GM10266 (cell line): ENCODE measurements around the gene TBC1D24.
"Not testable (repeated sequence)": the region's sequence is repeated elsewhere in the genome, so short reads cannot be mapped to it uniquely, and the experiment has no call there.

ENCODE experiments used
- DNase-seq: peaks from one replicate; pipeline ENCODE4 v3.0.0; 2012; ENCODE audit errors: extremely low spot score
- TF ChIP-seq, protein P1 (sequence below): IDR thresholded peaks from 2 replicates; pipeline ENCODE4 v1.5.1; 2012; ENCODE audit warnings: mild to moderate bottlenecking, low read depth; ENCODE audit not compliant: control insufficient read depth, insufficient read depth; ENCODE audit errors: missing control alignments

TBC1D24 gene

DNA sequence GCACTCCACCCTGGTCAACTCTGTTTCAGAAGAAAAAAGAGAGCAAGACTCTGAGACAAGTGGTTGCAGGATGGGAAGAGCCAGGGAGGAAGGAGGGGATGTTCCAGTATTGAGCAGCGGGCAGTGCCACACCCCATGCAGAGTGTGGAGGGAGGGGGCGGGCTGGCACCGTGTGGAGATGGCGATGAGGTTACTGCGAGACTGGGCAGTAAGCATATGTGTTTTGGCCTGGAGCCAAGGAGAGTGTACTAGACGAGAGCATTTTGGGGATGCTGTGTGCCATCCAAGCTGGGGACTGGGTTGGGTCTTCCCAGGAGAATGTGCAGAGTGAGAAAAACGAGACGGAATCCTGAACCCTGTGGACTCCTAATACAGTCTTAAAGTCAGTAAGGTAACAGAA is 3.4 kb downstream of the TBC1D24 start:
- no peak for DNase-seq
- TF ChIP-seq, protein P1, sequence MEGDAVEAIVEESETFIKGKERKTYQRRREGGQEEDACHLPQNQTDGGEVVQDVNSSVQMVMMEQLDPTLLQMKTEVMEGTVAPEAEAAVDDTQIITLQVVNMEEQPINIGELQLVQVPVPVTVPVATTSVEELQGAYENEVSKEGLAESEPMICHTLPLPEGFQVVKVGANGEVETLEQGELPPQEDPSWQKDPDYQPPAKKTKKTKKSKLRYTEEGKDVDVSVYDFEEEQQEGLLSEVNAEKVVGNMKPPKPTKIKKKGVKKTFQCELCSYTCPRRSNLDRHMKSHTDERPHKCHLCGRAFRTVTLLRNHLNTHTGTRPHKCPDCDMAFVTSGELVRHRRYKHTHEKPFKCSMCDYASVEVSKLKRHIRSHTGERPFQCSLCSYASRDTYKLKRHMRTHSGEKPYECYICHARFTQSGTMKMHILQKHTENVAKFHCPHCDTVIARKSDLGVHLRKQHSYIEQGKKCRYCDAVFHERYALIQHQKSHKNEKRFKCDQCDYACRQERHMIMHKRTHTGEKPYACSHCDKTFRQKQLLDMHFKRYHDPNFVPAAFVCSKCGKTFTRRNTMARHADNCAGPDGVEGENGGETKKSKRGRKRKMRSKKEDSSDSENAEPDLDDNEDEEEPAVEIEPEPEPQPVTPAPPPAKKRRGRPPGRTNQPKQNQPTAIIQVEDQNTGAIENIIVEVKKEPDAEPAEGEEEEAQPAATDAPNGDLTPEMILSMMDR, result no peak

DNA sequence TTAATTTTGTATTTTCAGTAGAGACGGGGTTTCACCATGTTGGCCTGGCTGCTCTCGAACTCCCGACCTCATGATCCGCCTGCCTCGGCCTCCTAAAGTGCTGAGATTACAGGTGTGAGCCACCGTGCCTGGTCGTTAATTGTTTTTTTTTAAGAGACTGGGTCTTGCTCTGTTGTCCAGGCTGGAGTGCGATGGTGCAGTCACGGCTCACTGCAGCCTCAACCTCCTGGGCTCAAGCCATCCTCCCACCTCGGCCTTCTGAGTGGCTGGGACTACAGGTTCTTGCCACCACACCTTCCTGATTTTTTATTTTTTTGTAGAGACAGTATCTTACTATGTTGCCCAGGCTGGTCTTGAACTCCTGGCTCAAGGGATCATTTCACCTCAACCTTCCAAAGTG is 5.1 kb downstream of the TBC1D24 start:
- not testable (repeated sequence) for DNase-seq

DNA sequence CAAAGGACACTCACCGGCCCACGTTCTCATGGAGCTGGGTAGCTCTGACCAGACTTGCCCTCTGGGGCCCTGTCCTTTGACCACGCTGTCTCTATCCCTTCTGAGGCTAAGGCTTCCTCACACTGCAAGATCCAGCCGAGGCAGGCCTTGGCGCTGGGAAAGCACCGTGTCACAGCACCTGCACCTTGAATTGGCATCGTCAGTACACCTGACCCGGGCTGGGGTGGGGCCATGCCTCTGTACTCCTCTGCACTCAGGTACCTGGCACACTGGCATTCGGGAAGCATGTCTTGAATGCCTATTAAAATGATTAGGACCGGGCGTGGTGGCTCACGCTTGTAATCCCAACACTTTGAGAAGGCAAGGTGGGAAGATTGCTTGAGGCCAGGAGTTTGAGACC is 6.0 kb downstream of the TBC1D24 start:
- no peak for DNase-seq
- TF ChIP-seq, protein P1, result no peak

DNA sequence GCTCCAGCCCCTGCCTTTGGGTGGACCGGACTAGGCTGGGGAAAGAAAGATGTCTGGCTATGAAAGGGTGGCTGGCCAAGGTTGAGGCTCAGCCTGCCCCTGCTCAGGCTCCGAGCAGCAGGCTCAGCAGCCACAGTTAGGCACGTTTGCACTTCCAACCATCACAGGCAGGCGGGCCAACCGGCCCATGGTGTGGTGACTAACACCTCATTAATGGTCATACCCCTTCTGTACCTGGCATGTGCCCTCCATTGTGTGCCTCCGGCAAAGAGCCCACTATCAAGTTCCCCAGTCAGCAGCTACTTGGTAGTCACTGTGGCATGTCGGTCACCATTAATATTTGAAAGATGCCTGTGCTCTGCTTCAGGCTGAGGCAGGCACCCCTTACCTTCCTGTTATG is 6.7 kb downstream of the TBC1D24 start:
- no peak for DNase-seq
- TF ChIP-seq, protein P1, result no peak

DNA sequence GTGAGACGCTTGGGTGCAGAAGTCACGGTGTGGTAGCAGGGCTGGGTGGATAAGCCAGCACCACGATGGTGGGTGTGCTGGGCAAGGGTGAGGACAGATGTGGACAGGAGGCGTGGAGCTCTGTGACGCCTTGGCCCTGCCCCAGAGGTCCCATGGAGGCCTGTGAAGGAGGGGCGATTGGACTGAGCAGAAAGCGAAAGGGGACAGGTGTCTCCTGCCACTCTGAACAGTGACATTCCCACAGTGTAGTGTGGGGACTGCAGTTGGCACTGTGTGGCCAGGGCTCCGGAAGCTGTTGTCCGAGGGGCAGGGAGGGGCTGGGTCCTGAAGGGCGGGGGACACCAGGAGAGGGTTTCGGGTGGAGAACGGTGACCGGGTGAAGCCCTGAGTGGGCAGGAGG is 7.3 kb downstream of the TBC1D24 start:
- DNase-seq, result no peak
- TF ChIP-seq, protein P1, result no peak

DNA sequence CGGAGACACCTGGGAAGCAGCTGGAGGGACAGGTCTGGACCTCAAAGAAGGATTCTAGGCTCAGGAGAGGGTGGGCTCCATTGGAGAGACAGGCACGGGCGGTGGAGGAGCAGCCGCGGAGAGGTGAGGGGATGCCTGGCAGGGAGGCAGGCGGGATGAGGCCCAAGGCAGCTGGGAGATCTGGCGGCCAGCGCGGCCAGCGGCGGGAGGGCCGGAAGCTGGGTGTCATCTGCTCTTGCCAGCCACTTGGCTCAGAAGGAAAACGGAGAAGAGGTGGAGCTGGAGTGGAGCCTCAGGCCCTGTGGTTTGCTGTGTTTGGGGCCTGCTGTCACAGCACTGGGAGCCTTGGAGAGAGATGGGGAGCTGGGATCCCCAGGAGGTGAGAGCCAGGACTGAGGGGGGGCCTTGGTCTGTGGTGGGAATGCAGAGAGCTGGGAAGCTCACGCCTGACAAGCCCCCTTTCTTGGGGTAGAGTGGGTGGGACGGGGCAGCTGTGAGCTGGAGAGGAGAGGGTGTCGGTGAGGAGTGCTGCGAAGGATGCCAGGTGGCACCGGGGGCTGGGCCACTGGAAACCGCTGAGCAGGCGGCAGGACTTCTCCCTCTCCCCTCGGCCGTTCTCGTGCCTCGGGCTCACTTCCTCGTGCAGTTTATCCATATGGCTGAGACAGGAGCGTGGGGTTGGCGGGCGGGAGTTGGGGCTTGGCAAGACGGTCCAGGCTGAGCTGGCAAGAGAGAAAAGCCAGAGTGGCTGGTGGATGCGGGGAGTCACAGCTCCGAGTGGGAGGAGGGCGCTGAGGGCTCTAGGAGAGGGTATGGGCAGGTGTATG is 8.0 kb downstream of the TBC1D24 start:
- DNase-seq, result no peak
- TF ChIP-seq, protein P1, result no peak

DNA sequence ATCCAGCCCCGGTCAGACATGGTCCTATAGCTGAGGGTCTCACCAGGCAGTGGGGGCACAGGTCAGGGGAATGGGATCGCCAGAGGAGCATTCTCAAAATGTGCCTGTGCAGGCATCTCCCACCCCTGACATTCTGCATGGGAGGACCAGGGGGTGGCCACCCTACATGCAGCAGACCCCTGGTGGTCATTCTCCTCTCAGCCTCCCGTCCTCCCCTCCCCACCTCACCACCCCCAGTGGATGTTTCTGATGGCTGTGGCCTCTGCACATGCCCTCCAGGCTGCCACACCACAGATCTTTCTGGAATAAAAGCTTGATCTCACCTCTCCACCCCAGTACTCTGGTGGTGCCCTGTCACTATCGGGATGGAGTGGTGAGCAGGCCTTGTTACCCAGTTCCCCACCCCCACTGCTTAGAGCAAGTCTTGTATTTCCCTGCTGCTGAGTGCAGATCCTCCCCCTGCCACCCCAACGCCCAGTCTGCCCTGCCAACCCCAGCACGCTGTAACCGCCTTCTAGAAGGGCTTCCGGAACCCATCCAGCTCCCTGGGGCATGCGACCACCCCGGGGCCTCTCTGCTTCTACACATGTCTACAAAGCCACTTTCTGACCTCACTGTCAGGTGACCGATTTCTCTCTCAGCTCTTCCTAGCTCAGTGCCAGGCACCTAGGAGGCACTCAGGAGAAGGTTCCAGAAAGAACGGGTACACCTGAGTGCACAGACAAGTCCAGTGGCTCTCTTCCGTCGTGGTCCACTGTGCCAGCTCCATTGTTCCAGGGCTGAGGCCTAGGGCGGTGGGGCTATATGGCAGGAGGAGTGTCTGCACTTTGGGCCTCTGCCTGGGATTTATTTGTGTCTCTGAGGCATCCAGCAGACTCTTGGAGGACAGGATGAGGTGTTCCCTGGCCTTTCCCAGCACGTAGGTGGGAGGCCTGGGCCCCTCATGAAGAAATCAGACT is 9.3 kb downstream of the TBC1D24 start:
- no peak for DNase-seq
- TF ChIP-seq, protein P1, result no peak
